OCI-LY1 (cell line): Measurements from ENCODE around the gene SMARCC2.

Experiments
- EZH2 ChIP-seq: fragments of 200-600 bp; sonication (generic), shearing (Covaris generic); IDR thresholded peaks from 2 replicates; pipeline ENCODE4 v1.8.0; 2017; ENCODE audit warnings: borderline replicate concordance, mixed run types, mild to moderate bottlenecking, antibody characterized with exemption, low read length, moderate library complexity, mixed read lengths
- TF ChIP-seq, protein P1 (sequence below): fragments of 200-600 bp; sonication (generic), shearing (Covaris generic); IDR thresholded peaks from 2 replicates; pipeline ENCODE4 v1.5.1; 2017; ENCODE audit warnings: mild to moderate bottlenecking, antibody characterized with exemption, low read length, moderate library complexity, mixed read lengths

DNA sequence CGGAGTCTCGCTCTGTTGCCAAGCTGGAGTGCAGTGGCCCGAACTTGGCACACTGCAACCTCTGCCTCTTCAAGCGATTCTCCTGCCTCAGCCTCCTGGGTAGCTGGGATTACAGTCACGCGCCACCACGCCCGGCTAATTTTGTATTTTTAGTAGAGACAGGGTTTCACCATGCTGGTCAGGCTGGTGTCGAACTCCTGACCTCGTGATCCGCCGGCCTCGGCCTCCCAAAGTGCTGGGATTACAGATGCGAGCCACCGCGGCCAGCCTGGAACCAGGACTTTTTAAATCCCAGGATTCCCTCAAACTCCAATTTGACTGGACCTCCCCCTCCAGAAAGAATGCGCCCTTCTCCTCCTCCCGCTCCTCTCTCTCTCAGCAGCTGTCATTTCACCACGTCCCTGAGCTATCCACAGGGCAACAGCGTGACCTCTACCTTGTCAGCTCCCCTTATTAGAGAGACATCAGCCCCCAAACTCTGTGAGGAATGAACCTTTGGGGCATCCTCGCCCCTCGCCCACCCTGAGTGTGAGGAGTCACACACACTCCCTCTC is 59.3 kb downstream of the SMARCC2 start:
- TF ChIP-seq, protein P1, sequence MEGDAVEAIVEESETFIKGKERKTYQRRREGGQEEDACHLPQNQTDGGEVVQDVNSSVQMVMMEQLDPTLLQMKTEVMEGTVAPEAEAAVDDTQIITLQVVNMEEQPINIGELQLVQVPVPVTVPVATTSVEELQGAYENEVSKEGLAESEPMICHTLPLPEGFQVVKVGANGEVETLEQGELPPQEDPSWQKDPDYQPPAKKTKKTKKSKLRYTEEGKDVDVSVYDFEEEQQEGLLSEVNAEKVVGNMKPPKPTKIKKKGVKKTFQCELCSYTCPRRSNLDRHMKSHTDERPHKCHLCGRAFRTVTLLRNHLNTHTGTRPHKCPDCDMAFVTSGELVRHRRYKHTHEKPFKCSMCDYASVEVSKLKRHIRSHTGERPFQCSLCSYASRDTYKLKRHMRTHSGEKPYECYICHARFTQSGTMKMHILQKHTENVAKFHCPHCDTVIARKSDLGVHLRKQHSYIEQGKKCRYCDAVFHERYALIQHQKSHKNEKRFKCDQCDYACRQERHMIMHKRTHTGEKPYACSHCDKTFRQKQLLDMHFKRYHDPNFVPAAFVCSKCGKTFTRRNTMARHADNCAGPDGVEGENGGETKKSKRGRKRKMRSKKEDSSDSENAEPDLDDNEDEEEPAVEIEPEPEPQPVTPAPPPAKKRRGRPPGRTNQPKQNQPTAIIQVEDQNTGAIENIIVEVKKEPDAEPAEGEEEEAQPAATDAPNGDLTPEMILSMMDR, result no peak
- no peak for TF ChIP-seq EZH2
